GM18505 (cell line): ENCODE results near the gene OLFM1.

ENCODE experiments used
- ATAC-seq: cut with Tn5 transposase; IDR thresholded peaks from one replicate; pipeline ENCODE4 v1.9.1; 2021; ENCODE audit not compliant: unreplicated experiment
- POLR2A ChIP-seq: IDR thresholded peaks from 4 replicates; pipeline ENCODE4 v1.6.1; 2011; ENCODE audit warnings: borderline replicate concordance; ENCODE audit not compliant: insufficient read depth, insufficient read length; ENCODE audit errors: extremely low read depth

OLFM1 gene

DNA sequence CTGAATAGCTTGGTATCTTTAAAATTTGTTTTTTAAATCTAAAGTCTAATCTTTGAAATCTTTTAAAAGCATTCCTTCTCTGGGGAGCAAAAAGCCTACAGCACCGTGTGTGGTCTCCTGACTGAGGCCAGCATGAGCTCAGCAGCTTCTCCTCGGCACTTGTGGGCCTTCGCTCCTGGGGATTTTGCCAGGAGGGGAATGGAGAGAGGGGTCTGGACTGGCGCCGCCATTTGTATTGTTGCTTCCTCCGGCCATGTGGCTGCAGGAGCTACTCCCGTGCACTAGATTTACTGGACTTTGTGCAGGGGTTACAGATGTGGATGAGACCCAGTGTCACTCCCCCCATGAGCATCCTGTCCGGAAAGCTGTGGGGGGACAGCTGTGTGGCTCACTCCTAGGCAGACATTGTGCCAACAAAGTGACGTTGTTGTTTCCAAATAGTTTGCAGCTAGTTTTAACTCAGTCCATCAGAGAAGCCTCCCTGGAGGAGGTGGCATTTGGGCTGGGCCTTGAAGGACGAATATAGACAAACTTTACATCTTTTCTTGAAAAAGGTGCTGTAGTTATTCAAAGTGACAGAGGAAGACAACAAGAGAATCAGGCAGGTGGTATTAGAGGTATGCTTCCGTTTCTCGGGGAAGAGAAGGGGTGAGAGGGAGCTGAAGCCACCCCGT is 6.6 kb downstream of the OLFM1 start:
- no peak for ATAC-seq
- TF ChIP-seq POLR2A, result no peak

DNA sequence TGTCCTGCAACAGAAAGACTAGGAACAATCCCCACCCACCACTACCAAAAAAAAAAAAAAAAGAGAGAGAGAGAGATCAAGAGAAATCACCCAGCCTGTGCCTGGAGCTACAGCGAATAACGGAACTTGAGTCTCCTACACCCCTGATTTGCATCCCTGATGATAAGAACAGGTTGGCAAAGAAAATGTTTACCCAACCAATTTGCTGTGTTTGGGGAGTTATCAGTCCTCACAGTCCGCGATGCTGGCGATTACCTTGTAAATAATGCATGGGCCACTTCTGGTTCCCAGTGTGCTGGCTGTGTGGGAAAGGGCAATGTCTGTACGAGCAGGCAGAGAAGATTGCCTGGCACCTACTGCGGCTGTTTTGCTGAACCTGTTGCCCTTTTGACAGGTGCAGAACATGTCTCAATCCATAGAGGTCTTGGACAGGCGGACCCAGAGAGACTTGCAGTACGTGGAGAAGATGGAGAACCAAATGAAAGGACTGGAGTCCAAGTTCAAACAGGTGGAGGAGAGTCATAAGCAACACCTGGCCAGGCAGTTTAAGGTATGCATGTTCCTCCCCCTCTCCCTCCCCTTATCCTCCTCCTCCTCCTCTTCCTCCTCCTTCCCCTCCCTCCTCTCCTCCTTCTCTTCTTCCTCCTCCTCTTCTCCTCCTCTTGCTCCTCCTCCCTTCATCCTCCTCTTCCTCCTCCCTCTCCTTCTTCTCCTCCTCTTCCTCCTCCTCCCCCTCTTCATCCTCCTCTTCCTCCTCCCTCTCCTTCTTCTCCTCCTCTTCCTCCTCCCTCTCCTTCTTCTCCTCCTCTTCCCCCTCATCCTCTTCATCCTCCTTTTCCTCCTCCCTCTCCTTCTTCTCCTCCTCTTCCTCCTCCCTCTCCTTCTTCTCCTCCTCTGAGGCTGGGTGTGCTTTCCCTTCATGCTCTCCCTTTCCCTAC is 8.3 kb downstream of the OLFM1 start:
- no peak for TF ChIP-seq POLR2A
- no peak for ATAC-seq

DNA sequence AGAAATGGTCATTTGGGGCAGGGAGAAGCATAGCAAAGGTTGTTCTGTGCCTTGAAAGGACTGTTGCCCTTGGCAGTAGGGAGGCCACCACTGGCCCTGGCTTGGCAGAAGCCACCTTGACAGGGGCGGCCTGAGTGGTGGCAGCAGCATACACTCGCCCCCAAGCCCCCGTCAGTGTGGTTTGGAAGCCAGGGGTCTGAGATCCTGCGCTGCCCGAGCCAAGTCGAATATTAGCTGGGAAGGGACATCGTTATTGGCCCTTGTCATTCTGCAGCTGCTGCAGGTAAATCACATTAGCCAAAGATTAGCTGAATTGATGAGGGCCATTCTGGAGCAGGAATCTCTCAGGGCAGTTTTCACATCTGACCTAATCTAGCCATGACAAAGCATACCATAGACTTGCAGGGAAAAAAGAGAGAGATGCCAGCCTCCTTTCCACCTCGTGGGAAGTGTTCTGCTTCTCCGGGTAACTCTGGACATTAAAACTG is 9.0 kb downstream of the OLFM1 start:
- no peak for ATAC-seq
- TF ChIP-seq POLR2A, result no peak

GRCh38 chr9:135098400-135099105 is 11.1 kb downstream of the OLFM1 start:
- no peak for TF ChIP-seq POLR2A
- no peak for ATAC-seq

DNA sequence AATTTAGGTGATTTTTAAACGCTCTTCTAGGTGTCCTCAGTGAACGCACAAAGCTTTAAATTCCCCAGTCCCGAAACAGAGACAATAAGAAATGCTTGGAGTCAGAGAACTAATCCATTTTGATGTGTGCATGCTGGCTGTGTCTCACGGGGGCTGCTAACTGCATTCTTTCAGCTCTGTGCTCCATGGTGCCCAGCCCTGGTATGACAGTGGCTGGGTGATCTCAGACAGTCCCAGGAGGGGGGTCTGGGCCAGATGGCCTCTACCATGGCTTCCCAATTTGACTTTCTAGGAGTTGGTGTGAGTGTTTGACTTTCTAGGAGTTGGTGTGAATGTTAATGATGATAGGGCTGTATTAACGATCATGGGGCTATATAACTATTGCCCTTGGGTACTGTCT is 12.1 kb downstream of the OLFM1 start:
- ATAC-seq, result no peak
- no peak for TF ChIP-seq POLR2A

GRCh38 chr9:135100241-135100681 is 12.8 kb downstream of the OLFM1 start:
- no peak for ATAC-seq
- TF ChIP-seq POLR2A, result no peak

DNA sequence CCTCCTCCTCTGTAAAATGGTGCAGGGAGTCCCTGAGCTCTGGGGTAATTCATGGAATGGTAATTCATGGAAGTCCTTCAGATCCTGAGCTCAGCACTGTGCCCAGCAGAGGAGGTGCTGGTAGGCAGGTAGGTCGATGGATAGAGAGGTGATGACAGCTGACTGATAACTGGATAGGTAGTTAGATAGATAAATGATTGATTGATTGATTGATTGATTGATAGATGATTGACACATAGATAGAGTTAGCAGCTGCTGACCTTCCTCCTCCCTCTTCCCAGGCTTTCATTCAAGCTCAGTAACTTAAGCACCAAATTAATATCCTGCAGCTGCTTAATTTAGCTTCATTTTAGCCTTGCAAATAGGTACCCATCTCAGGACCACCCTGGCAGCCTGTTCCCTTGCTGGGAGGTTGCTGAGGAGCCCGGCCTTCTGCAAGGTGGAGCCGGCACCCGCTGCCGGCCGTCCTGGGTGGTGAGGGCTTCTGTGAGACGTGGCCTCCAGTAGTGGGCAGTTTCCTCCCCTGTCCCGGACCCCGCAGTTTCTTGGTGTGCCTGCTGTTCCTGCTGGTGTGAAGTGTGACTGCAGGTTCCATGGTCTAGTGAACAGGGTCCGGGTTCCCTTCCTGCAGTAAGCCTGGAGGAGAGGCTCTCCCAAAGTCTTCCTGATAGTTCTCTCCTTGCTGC is 13.4 kb downstream of the OLFM1 start:
- no peak for ATAC-seq
- no peak for TF ChIP-seq POLR2A

GRCh38 chr9:135101486-135101885 is 14.0 kb downstream of the OLFM1 start:
- TF ChIP-seq POLR2A, result no peak
- ATAC-seq, result no peak

- no peak for TF ChIP-seq POLR2A
- ATAC-seq, result no peak
Observed at GRCh38 chr9:135101926-135102325, 14.5 kb downstream of the OLFM1 start.

DNA sequence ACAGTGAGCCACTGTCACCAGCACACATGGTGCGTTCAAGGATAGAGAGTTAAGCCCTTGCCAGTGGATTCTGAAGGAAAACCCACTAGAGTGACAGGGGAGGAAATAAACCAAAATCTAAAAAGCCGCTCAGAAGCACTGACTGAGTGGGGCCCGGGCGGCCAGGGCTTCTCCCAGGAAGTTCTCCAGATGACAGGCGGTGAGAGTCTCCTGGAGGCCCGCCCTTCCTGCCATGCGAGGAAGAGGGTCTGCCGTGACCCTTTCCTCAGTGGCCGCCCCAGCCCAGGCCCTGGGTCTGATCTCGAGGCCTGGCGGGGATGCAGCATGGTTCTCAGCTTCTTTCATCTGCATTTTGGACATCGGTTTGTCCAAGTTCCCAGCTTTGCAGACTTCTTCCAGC is 14.9 kb downstream of the OLFM1 start:
- ATAC-seq, result no peak
- no peak for TF ChIP-seq POLR2A

- ATAC-seq, result no peak
- TF ChIP-seq POLR2A, result no peak
Observed at GRCh38 chr9:135103001-135103446, 15.6 kb downstream of the OLFM1 start.

DNA sequence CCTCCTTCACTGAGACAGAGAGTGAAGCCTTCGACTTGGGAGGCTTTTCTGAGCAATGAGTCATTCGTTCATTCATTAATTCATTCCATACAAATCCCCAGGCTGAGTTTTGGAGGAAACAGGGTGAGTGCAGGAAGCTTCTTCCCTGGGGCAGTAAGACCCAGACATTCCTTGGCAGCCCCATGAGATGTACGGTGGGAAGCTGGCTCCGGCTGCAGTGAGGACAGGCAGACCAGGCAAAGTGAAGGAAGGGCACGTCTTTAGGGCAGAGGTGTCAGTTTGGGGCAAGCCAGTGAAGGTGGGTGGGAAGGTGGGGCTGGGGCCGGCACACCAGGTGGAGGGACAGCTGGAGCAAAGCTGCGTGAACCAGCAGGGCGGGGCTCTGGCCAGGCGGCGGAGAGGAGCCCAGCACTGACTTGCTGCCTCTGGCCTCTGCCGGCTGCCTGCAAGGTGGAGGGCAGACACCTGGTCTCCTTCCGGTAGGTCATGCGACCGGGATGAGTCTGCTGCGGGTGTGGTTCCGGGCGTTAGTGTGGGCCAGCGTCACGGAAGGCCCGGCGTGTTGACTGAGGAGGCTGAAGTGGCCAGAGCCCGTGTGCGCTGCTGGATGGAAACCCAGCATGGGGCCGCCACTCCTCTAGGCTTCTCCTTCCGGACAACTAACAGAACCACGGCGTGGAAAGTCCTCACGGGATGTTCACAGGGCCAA is 16.6 kb downstream of the OLFM1 start:
- no peak for TF ChIP-seq POLR2A
- ATAC-seq, result no peak

- no peak for ATAC-seq
- no peak for TF ChIP-seq POLR2A
Observed at GRCh38 chr9:135104761-135105160, 17.3 kb downstream of the OLFM1 start.

GRCh38 chr9:135105211-135105745 is 17.8 kb downstream of the OLFM1 start:
- TF ChIP-seq POLR2A, result no peak
- no peak for ATAC-seq
